Astrocyte of the spinal cord (primary cell): Measurements from ENCODE around the gene PFAS.

Source experiments
- DNase-seq: peaks from one replicate; pipeline ENCODE4 v3.0.0; 2011; ENCODE audit warnings: low read depth, low spot score
- H3K4me3 ChIP-seq: 2 replicates; pipeline ENCODE4 v1.5.1; 2011; ENCODE audit warnings: low read depth, mild to moderate bottlenecking, low read length, moderate library complexity
- CTCF ChIP-seq: IDR thresholded peaks from 2 replicates; pipeline ENCODE4 v1.5.1; 2012; ENCODE audit warnings: low read depth, mild to moderate bottlenecking, low read length, inconsistent platforms
- in situ Hi-C: cut with HindIII; loops from 2 replicates; pipeline ENCODE4 v1.10.0; 2017; ENCODE audit warnings: low sequenced_read_pairs

Gene PFAS

GRCh38 chr17:8318010-8318935, 69.2 kb downstream of the PFAS start:
- H3K4me3 ChIP-seq: no peak overlapping the region
- in situ Hi-C loops: no loop called here
- TF ChIP-seq CTCF: no peak
- no peak for DNase-seq
